ENCODE results near the gene STIL. TPM values are rescaled to one million over a fixed set of nuclear protein-coding genes. Genes with fewer than 3 reads are reported as not detected.

Gene STIL
- polyA plus RNA-seq, 2 of the 4 experiments (the other 2 are of a cell fraction): 10.1 to 21.7 TPM

- FAIRE-seq (no peak), DNase-seq (ENCODE audit: low read depth in 1 of 2, low spot score in 1 of 2) (peak; percentile 80 to 87), ATAC-seq (peak; percentile 94 to 95)
- CTCF ChIA-PET: interaction anchor here (0.6 to 1.1 kb wide), 4 partner anchors 12 to 155 kb away, joined by 3 to 4 read pairs (median 3); partner anchors contain the start of gene STIL
- peak overlapping the region; percentile 89 for H3K4me2 ChIP-seq
- H3K27ac ChIP-seq: peak overlapping the region; percentile 90 to 99
- no peaks in the 10 kb centered on the region for H3K9me3 ChIP-seq
- peak overlapping the region; percentile 79 for H3K4me3 ChIP-seq
- peaks cover 28% of the 10 kb centered on the region for H3K4me1 ChIP-seq
- WGBS (ENCODE audit: missing lambda C conversion rate): 2% methylated on average over 28 of the region's 90 CpGs
- POLR2A ChIA-PET: interaction anchor here (0.9 to 2.3 kb wide), 5 partner anchors 9 to 392 kb away, joined by 3 to 27 read pairs (median 4); partner anchors contain the start of genes FOXD2 and STIL
- no peak for TF ChIP-seq SMC3 (IDR thresholded peaks at IDR 0.05)
- no peak for TF ChIP-seq ZFP36 (IDR thresholded peaks at IDR 0.05; ENCODE audit: borderline replicate concordance, partially characterized antibody)
- TF ChIP-seq RAD21 (conservative IDR thresholded peaks at IDR 0.05 in 1 of 2, IDR thresholded peaks at IDR 0.05 in 1 of 2): no peak
- no peak for TF ChIP-seq NFE2L2 (conservative IDR thresholded peaks at IDR 0.05; ENCODE audit: low read length)
- peak; percentile 27; the same call in 1 of the 2 replicates for TF ChIP-seq PHF8 (IDR thresholded peaks at IDR 0.05; ENCODE audit: borderline replicate concordance, low read depth)
- no peak for TF ChIP-seq FOSL2 (IDR thresholded peaks at IDR 0.05)
- no peak for TF ChIP-seq FOSL2 (CRISPR knock-in tag; IDR thresholded peaks at IDR 0.05)
- TF ChIP-seq EP300 (IDR thresholded peaks at IDR 0.05): no peak
- TF ChIP-seq POLR2AphosphoS2 (conservative IDR thresholded peaks at IDR 0.05; ENCODE audit: low read length): no peak
- TF ChIP-seq HOXB5 (CRISPR knock-in tag; IDR thresholded peaks at IDR 0.05): no peak
- 0 out of 5 replicates have a peak, but pooled peaks of 1 of the 2 experiments have one; percentile 18 for TF ChIP-seq JUN (IDR thresholded peaks at IDR 0.05)
- TF ChIP-seq EHMT2 (IDR thresholded peaks at IDR 0.05; ENCODE audit: low read depth): no peak
- no peak for TF ChIP-seq HOXB13 (CRISPR knock-in tag; IDR thresholded peaks at IDR 0.05; ENCODE audit: low read depth)
- no peak for TF ChIP-seq JUNB (IDR thresholded peaks at IDR 0.05)
- TF ChIP-seq EHF (CRISPR knock-in tag; IDR thresholded peaks at IDR 0.05): no peak
- no peak for TF ChIP-seq RNF2 (IDR thresholded peaks at IDR 0.05; ENCODE audit: borderline replicate concordance, low read depth)
- no peak for TF ChIP-seq CBX2 (IDR thresholded peaks at IDR 0.05; ENCODE audit: borderline replicate concordance, low read depth)
- TF ChIP-seq RCOR1 (IDR thresholded peaks at IDR 0.05; ENCODE audit: low read depth, low read length): no peak
- 0 out of 2 replicates have a peak, but pooled peaks have one; percentile 36 for TF ChIP-seq TP53 (CRISPR knock-in tag; IDR thresholded peaks at IDR 0.05)
- no peak for TF ChIP-seq KDM1A (IDR thresholded peaks at IDR 0.05; ENCODE audit: low read depth)
- no peak for TF ChIP-seq RFX5 (IDR thresholded peaks at IDR 0.05)
- no peak for TF ChIP-seq HES2 (IDR thresholded peaks at IDR 0.05)
- TF ChIP-seq CTCF (IDR thresholded peaks at IDR 0.05): peak; percentile 35
- no peak for TF ChIP-seq RARB (CRISPR knock-in tag; IDR thresholded peaks at IDR 0.05)
- TF ChIP-seq TFCP2L1 (CRISPR knock-in tag; IDR thresholded peaks at IDR 0.05): no peak
- TF ChIP-seq POLR2A (IDR thresholded peaks at IDR 0.05; ENCODE audit: low read length): peak; percentile 46
- TF ChIP-seq, protein P1, sequence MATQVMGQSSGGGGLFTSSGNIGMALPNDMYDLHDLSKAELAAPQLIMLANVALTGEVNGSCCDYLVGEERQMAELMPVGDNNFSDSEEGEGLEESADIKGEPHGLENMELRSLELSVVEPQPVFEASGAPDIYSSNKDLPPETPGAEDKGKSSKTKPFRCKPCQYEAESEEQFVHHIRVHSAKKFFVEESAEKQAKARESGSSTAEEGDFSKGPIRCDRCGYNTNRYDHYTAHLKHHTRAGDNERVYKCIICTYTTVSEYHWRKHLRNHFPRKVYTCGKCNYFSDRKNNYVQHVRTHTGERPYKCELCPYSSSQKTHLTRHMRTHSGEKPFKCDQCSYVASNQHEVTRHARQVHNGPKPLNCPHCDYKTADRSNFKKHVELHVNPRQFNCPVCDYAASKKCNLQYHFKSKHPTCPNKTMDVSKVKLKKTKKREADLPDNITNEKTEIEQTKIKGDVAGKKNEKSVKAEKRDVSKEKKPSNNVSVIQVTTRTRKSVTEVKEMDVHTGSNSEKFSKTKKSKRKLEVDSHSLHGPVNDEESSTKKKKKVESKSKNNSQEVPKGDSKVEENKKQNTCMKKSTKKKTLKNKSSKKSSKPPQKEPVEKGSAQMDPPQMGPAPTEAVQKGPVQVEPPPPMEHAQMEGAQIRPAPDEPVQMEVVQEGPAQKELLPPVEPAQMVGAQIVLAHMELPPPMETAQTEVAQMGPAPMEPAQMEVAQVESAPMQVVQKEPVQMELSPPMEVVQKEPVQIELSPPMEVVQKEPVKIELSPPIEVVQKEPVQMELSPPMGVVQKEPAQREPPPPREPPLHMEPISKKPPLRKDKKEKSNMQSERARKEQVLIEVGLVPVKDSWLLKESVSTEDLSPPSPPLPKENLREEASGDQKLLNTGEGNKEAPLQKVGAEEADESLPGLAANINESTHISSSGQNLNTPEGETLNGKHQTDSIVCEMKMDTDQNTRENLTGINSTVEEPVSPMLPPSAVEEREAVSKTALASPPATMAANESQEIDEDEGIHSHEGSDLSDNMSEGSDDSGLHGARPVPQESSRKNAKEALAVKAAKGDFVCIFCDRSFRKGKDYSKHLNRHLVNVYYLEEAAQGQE (IDR thresholded peaks at IDR 0.05): no peak
- TF ChIP-seq SREBF2 (IDR thresholded peaks at IDR 0.05): no peak
- no peak for TF ChIP-seq HDAC2 (IDR thresholded peaks at IDR 0.05)
- TF ChIP-seq MAFK (IDR thresholded peaks at IDR 0.05; ENCODE audit: partially characterized antibody): no peak
- TF ChIP-seq GATA3 (IDR thresholded peaks at IDR 0.05; ENCODE audit: borderline replicate concordance): no peak
- TF ChIP-seq NR3C1 (IDR thresholded peaks at IDR 0.05): no peak
- no peak for TF ChIP-seq ZSCAN20 (CRISPR knock-in tag; IDR thresholded peaks at IDR 0.05)
- TF ChIP-seq BHLHE40 (IDR thresholded peaks at IDR 0.05; ENCODE audit: low read depth, low read length): no peak
- TF ChIP-seq CBX8 (IDR thresholded peaks at IDR 0.05): no peak
- no peak for TF ChIP-seq MYC (IDR thresholded peaks at IDR 0.05; ENCODE audit: borderline replicate concordance, low read length)
- no peak for TF ChIP-seq BCL3 (IDR thresholded peaks at IDR 0.05)
Observed at GRCh38 chr1:47333922-47334764, 20.2 kb upstream of the STIL start.

Measured in A549 (cell line).